WTC11 (cell line): ENCODE results near the gene ZNF416. TPM values are rescaled to one million over a fixed set of nuclear protein-coding genes. Genes with fewer than 3 reads are reported as not detected.

ENCODE experiments used
- ATAC-seq: fragments of 200-7000 bp; cut with Tn5 transposase; 2 replicates; pipeline ENCODE4 v1.10.0; 2021; ENCODE audit warnings: mild to moderate bottlenecking, moderate library complexity
- CTCF ChIA-PET: fragments of 300-600 bp; sonication (Branson Sonifier 250); formaldehyde crosslinking; loops from one replicate; lab custom pipeline; 2021; ENCODE audit warnings: antibody characterized with exemption; lab: Charles Lee
- POLR2A ChIA-PET: fragments of 350-600 bp; sonication (Branson Sonifier 250); formaldehyde crosslinking; loops from one replicate; lab custom pipeline; 2021; ENCODE audit warnings: antibody characterized with exemption; lab: Charles Lee
- DNase-seq: peaks from one replicate; pipeline ENCODE4 v3.0.0; 2021; ENCODE audit warnings: low spot score
- H3K27ac Mint-ChIP-seq: 2 replicates; pipeline ENCODE4 v1.8.0; 2021; ENCODE audit warnings: mixed read lengths
- H3K27me3 Mint-ChIP-seq: 2 replicates; pipeline ENCODE4 v1.8.0; 2021; ENCODE audit warnings: low read depth, mild to moderate bottlenecking, moderate library complexity, mixed read lengths
- H3K36me3 Mint-ChIP-seq: 2 replicates; pipeline ENCODE4 v1.8.0; 2021; ENCODE audit warnings: mixed read lengths
- H3K4me1 Mint-ChIP-seq: 2 replicates; pipeline ENCODE4 v1.8.0; 2022; ENCODE audit warnings: mixed read lengths
- H3K4me3 Mint-ChIP-seq: 2 replicates; pipeline ENCODE4 v1.8.0; 2021; ENCODE audit warnings: mild to moderate bottlenecking, moderate library complexity, mixed read lengths
- H3K9me3 Mint-ChIP-seq: 2 replicates; pipeline ENCODE4 v1.8.0; 2021; ENCODE audit warnings: mixed read lengths
- AR ChIP-seq: fragments of 250-450 bp; sonication (Bioruptor Pico); IDR thresholded peaks from 2 replicates; pipeline ENCODE4 v1.9.0; 2021; ENCODE audit warnings: mild to moderate bottlenecking
- CBFB ChIP-seq: sonication (generic); formaldehyde crosslinking; IDR thresholded peaks from 2 replicates; pipeline ENCODE4 v1.8.1; 2022; ENCODE audit warnings: mild to moderate bottlenecking, low read depth, missing genetic modification reagents
- CREM ChIP-seq: sonication (generic); formaldehyde crosslinking; IDR thresholded peaks from 2 replicates; pipeline ENCODE4 v1.8.1; 2022; ENCODE audit warnings: mild to moderate bottlenecking, missing genetic modification reagents, moderate library complexity
- CTCF ChIP-seq: fragments of 200-600 bp; IDR thresholded peaks from 2 replicates; pipeline ENCODE4 v1.8.0; 2022; ENCODE audit warnings: antibody characterized with exemption
- ELF4 ChIP-seq: sonication (generic); formaldehyde crosslinking; IDR thresholded peaks from 2 replicates; pipeline ENCODE4 v1.8.1; 2022; ENCODE audit warnings: low read depth, mild to moderate bottlenecking, moderate library complexity, missing genetic modification reagents
- ESRRA ChIP-seq: sonication (generic); formaldehyde crosslinking; IDR thresholded peaks from 2 replicates; pipeline ENCODE4 v1.8.1; 2022; ENCODE audit warnings: mild to moderate bottlenecking, missing genetic modification reagents, borderline replicate concordance
- FOXJ3 ChIP-seq: sonication (generic); formaldehyde crosslinking; IDR thresholded peaks from 2 replicates; pipeline ENCODE4 v1.9.0; 2021; ENCODE audit warnings: missing genetic modification reagents, mild to moderate bottlenecking, borderline replicate concordance
- GTF2I ChIP-seq: fragments of 250-450 bp; sonication (Bioruptor Pico); conservative IDR thresholded peaks from 2 replicates; pipeline ENCODE4 v1.4.0; 2021; ENCODE audit warnings: mild to moderate bottlenecking
- HMGXB4 ChIP-seq: sonication (generic); formaldehyde crosslinking; IDR thresholded peaks from 2 replicates; pipeline ENCODE4 v1.8.1; 2023; ENCODE audit warnings: mild to moderate bottlenecking, moderate library complexity, missing genetic modification reagents
- IRF2 ChIP-seq: sonication (generic); formaldehyde crosslinking; IDR thresholded peaks from 2 replicates; pipeline ENCODE4 v1.8.0; 2022; ENCODE audit warnings: low read depth, missing genetic modification reagents, borderline replicate concordance
- MXD4 ChIP-seq: fragments of 250-450 bp; sonication (Bioruptor Pico); IDR thresholded peaks from 2 replicates; pipeline ENCODE4 v1.8.0; 2021; ENCODE audit warnings: mild to moderate bottlenecking, moderate library complexity, borderline replicate concordance
- NR1H2 ChIP-seq: sonication (generic); formaldehyde crosslinking; IDR thresholded peaks from 2 replicates; pipeline ENCODE4 v1.9.0; 2021; ENCODE audit warnings: mild to moderate bottlenecking, moderate library complexity, missing genetic modification reagents
- OVOL2 ChIP-seq: fragments of 250-450 bp; sonication (Bioruptor Pico); IDR thresholded peaks from 2 replicates; pipeline ENCODE4 v1.9.0; 2021; ENCODE audit warnings: mild to moderate bottlenecking, borderline replicate concordance
- PREB ChIP-seq: sonication (generic); formaldehyde crosslinking; IDR thresholded peaks from 2 replicates; pipeline ENCODE4 v1.8.1; 2022; ENCODE audit warnings: mild to moderate bottlenecking, missing genetic modification reagents, moderate library complexity, borderline replicate concordance
- RORB ChIP-seq: fragments of 250-450 bp; sonication (Bioruptor Pico); IDR thresholded peaks from 2 replicates; pipeline ENCODE4 v1.9.0; 2021; ENCODE audit warnings: mild to moderate bottlenecking
- SMAD3 ChIP-seq: sonication (generic); formaldehyde crosslinking; IDR thresholded peaks from 2 replicates; pipeline ENCODE4 v1.8.0; 2022; ENCODE audit warnings: missing genetic modification reagents, mild to moderate bottlenecking, borderline replicate concordance
- STAT6 ChIP-seq: sonication (generic); formaldehyde crosslinking; conservative IDR thresholded peaks from 2 replicates; pipeline ENCODE4 v1.8.1; 2023; ENCODE audit warnings: mild to moderate bottlenecking, low read depth, missing genetic modification reagents, moderate library complexity
- USF2 ChIP-seq: sonication (generic); formaldehyde crosslinking; IDR thresholded peaks from 2 replicates; pipeline ENCODE4 v1.8.1; 2023; ENCODE audit warnings: mild to moderate bottlenecking, missing genetic modification reagents, moderate library complexity
- ZBTB21 ChIP-seq: sonication (generic); formaldehyde crosslinking; IDR thresholded peaks from 2 replicates; pipeline ENCODE4 v1.8.1; 2023; ENCODE audit warnings: mild to moderate bottlenecking, missing genetic modification reagents, borderline replicate concordance
- ZNF121 ChIP-seq: sonication (generic); formaldehyde crosslinking; IDR thresholded peaks from 2 replicates; pipeline ENCODE4 v1.8.0; 2023; ENCODE audit warnings: missing genetic modification reagents
- ZNF138 ChIP-seq: sonication (generic); formaldehyde crosslinking; conservative IDR thresholded peaks from 2 replicates; pipeline ENCODE4 v1.8.1; 2022; ENCODE audit warnings: mild to moderate bottlenecking, moderate library complexity, missing genetic modification reagents
- ZNF281 ChIP-seq: sonication (generic); formaldehyde crosslinking; IDR thresholded peaks from 2 replicates; pipeline ENCODE4 v1.8.0; 2023; ENCODE audit warnings: mild to moderate bottlenecking, missing genetic modification reagents
- total RNA-seq: library from RNA; stranded (reverse); gene quantifications from 3 replicates; pipeline ENCODE4 v1.2.3, GENCODE V29; 2021

Gene ZNF416
- total RNA-seq, 1 experiment from 2014 or later: 10.0 TPM

- H3K36me3 Mint-ChIP-seq: peaks cover 49% of the 10 kb centered on the region
- peak within 1 kb of the TSS; percentile 89 for H3K27ac Mint-ChIP-seq
- DNase-seq (peak; percentile 93), ATAC-seq (peak; percentile 99)
- ChIA-PET POLR2A (interaction anchor here (0.6 to 1.5 kb wide), 6 partner anchors 18 to 321 kb away, joined by 3 to 5 read pairs (median 4); partner anchors contain the start of genes ZNF154, ZNF211, ZNF416 and ZNF418), CTCF (interaction anchor here (1.0 to 2.1 kb wide), 4 partner anchors 13 to 95 kb away, joined by 4 to 9 read pairs (median 5); partner anchors contain the start of genes ZNF154 and ZNF551)
- H3K9me3 Mint-ChIP-seq: peaks cover 52% of the 10 kb centered on the region
- H3K27me3 Mint-ChIP-seq: peaks cover 8% of the 10 kb centered on the region
- peaks cover 14% of the 10 kb centered on the region for H3K4me1 Mint-ChIP-seq
- peak within 1 kb of the TSS; percentile 99 for H3K4me3 Mint-ChIP-seq
- no peak; the same call in 1 of the 2 replicates for TF ChIP-seq NR1H2 (CRISPR knock-in tag)
- no peak for TF ChIP-seq PREB (CRISPR knock-in tag)
- TF ChIP-seq CTCF: no peak
- no peak for TF ChIP-seq ZNF121
- TF ChIP-seq CBFB (CRISPR knock-in tag): no peak
- no peak for TF ChIP-seq MXD4 (CRISPR knock-in tag)
- TF ChIP-seq ZNF138 (CRISPR knock-in tag): no peak
- no peak for TF ChIP-seq ZNF281 (CRISPR knock-in tag)
- no peak for TF ChIP-seq IRF2
- TF ChIP-seq ELF4 (CRISPR knock-in tag): no peak
- no peak for TF ChIP-seq SMAD3 (CRISPR knock-in tag)
- no peak for TF ChIP-seq ESRRA (CRISPR knock-in tag)
- TF ChIP-seq RORB (CRISPR knock-in tag): no peak
- TF ChIP-seq ZBTB21: 0 out of 2 replicates have a peak, but pooled peaks have one; percentile 5
- TF ChIP-seq HMGXB4: peak; percentile 67
- TF ChIP-seq USF2 (CRISPR knock-in tag): 0 out of 2 replicates have a peak, but pooled peaks have one; percentile 7
- TF ChIP-seq FOXJ3 (CRISPR knock-in tag): no peak
- no peak for TF ChIP-seq AR
- no peak for TF ChIP-seq STAT6 (CRISPR knock-in tag)
- 0 out of 2 replicates have a peak, but pooled peaks have one; percentile 45 for TF ChIP-seq CREM (CRISPR knock-in tag)
- no peak for TF ChIP-seq GTF2I
- TF ChIP-seq OVOL2 (CRISPR knock-in tag): no peak
Observed at GRCh38 chr19:57613941-57614743, 35.4 kb upstream of the ZNF416 start, which contains the start of gene ZNF134. TSS of gene ZNF134 (plus strand) at chr19:57614242. CDS start at chr19:57619469, 5,227 bp downstream.
